OCI-LY1 (cell line): Measurements from ENCODE around the gene RETN.

Experiments used
- H2AFZ ChIP-seq: fragments of 200-600 bp; sonication (generic), shearing (Covaris generic); 2 replicates; pipeline ENCODE4 v1.6.0; 2014; ENCODE audit warnings: antibody characterized with exemption, mild to moderate bottlenecking, low read length
- H3F3A ChIP-seq: fragments of 200-600 bp; sonication (generic), shearing (Covaris generic); 2 replicates; pipeline ENCODE4 v1.6.0; 2014; ENCODE audit warnings: mild to moderate bottlenecking, antibody characterized with exemption, low read length, moderate library complexity; ENCODE audit not compliant: insufficient read depth
- H3K27ac ChIP-seq: fragments of 200-600 bp; sonication (generic); 2 replicates; pipeline ENCODE4 v1.5.1; 2014; ENCODE audit warnings: low read length, mixed run types, mild to moderate bottlenecking, low read depth; ENCODE audit not compliant: poor library complexity, severe bottlenecking
- H3K27me3 ChIP-seq: fragments of 200-600 bp; sonication (generic); 2 replicates; pipeline ENCODE4 v1.6.0; 2014; ENCODE audit warnings: antibody characterized with exemption, mild to moderate bottlenecking, low read length, moderate library complexity; ENCODE audit not compliant: insufficient read depth
- H3K36me3 ChIP-seq: fragments of 200-600 bp; sonication (generic); 2 replicates; pipeline ENCODE4 v1.6.1; 2014; ENCODE audit warnings: mild to moderate bottlenecking, antibody characterized with exemption, low read length, moderate library complexity, mixed read lengths; ENCODE audit not compliant: insufficient read depth
- H3K4me1 ChIP-seq: fragments of 200-600 bp; sonication (generic); 2 replicates; pipeline ENCODE4 v1.5.1; 2014; ENCODE audit warnings: mild to moderate bottlenecking, low read length, moderate library complexity; ENCODE audit not compliant: insufficient read depth, severe bottlenecking
- H3K4me2 ChIP-seq: fragments of 200-600 bp; sonication (generic), shearing (Covaris generic); 2 replicates; pipeline ENCODE4 v1.6.1; 2014; ENCODE audit warnings: low read length
- H3K4me3 ChIP-seq: fragments of 200-600 bp; sonication (generic); 2 replicates; pipeline ENCODE4 v1.5.1; 2014; ENCODE audit warnings: low read length, low read depth, mild to moderate bottlenecking, mixed read lengths; ENCODE audit not compliant: poor library complexity, severe bottlenecking
- H3K79me2 ChIP-seq: fragments of 200-600 bp; shearing (Covaris generic); 2 replicates; pipeline ENCODE4 v1.6.1; 2016; ENCODE audit warnings: mixed run types, low read length, mixed read lengths; ENCODE audit not compliant: insufficient read depth
- H3K9ac ChIP-seq: fragments of 200-600 bp; sonication (generic), shearing (Covaris generic); 2 replicates; pipeline ENCODE4 v1.6.1; 2014; ENCODE audit warnings: mild to moderate bottlenecking, low read length, mixed read lengths
- H3K9me2 ChIP-seq: fragments of 200-600 bp; sonication (generic), shearing (Covaris generic); 2 replicates; pipeline ENCODE4 v1.6.1; 2014; ENCODE audit warnings: low read depth, mild to moderate bottlenecking, low read length, mixed read lengths
- H3K9me3 ChIP-seq: fragments of 200-600 bp; shearing (Covaris generic); 2 replicates; pipeline ENCODE4 v1.6.1; 2014; ENCODE audit warnings: low read length, mixed read lengths
- H4K20me1 ChIP-seq: fragments of 200-600 bp; sonication (generic), shearing (Covaris generic); 2 replicates; pipeline ENCODE4 v1.6.0; 2016; ENCODE audit warnings: mild to moderate bottlenecking, low read length; ENCODE audit not compliant: insufficient read depth
- CTCF ChIP-seq: fragments of 200-600 bp; sonication (generic), shearing (Covaris generic); IDR thresholded peaks from 2 replicates; pipeline ENCODE4 v1.5.1; 2017; ENCODE audit warnings: mild to moderate bottlenecking, antibody characterized with exemption, low read length, moderate library complexity, mixed read lengths
- EZH2 ChIP-seq: fragments of 200-600 bp; sonication (generic), shearing (Covaris generic); IDR thresholded peaks from 2 replicates; pipeline ENCODE4 v1.8.0; 2017; ENCODE audit warnings: borderline replicate concordance, mixed run types, mild to moderate bottlenecking, antibody characterized with exemption, low read length, moderate library complexity, mixed read lengths

Gene RETN

GRCh38 chr19:7703332-7703731, 34.5 kb downstream of the RETN start:
- no peaks in the 10 kb centered on the region for H3F3A ChIP-seq
- H3K27me3 ChIP-seq = no peaks in the 10 kb centered on the region
- H3K9me2 ChIP-seq = no peaks in the 10 kb centered on the region
- no peak for TF ChIP-seq CTCF
- no peak for TF ChIP-seq EZH2
- no peak overlapping the region for H3K4me2 ChIP-seq
- no peaks in the 10 kb centered on the region for H3K36me3 ChIP-seq
- H4K20me1 ChIP-seq = no peaks in the 10 kb centered on the region
- no peak overlapping the region for H3K9ac ChIP-seq
- no peak overlapping the region for H2AFZ ChIP-seq
- no peak overlapping the region for H3K4me3 ChIP-seq
- no peaks in the 10 kb centered on the region for H3K79me2 ChIP-seq
- H3K27ac ChIP-seq = no peak overlapping the region
- H3K4me1 ChIP-seq = no peaks in the 10 kb centered on the region
- H3K9me3 ChIP-seq = no peaks in the 10 kb centered on the region

DNA sequence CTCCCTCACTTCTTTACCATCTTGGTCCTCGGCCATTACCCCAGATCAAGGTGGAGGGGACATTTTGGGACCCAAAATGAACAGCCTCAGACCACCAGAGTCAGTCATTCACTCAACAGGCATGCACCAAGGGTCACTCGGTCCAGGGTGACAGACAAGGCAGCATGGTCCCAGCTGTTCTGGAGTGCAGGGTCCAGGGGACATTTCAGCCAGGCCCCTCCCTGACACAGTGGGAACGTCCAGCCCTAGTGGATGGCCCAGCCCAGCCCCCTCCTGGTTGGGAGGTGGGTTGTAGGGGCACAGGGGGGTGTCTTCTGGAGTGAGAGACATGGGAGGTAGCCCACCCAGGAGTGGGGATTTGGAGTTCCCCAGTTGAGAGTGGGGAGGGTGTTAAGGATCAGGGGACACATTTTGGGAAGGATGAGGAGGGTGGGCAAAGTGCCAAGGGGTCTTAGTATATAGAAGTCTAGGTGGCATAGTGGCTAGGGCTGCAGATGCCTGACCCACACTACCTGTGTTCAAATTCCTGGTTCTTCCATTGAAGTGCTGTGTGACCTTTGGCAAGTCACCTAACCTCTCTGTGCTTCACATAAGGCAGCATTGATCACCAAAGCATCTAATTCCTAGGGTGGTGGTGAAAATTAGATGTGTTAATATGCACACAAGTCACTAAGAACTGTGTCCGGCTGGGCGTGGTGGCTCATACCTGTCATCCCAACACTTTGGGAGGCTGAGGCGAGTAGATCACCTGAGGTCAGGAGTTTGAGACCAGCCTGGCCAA, 35.6 kb downstream of the RETN start:
- Histone ChIP-seq H3K27me3 (no peaks in the 10 kb centered on the region), H3K27ac (no peak overlapping the region), H2AFZ (no peak overlapping the region), H3K4me3 (no peak overlapping the region), H4K20me1 (no peaks in the 10 kb centered on the region), H3K79me2 (no peaks in the 10 kb centered on the region), H3F3A (no peaks in the 10 kb centered on the region), H3K36me3 (no peaks in the 10 kb centered on the region), H3K4me1 (no peaks in the 10 kb centered on the region), H3K9me3 (no peaks in the 10 kb centered on the region), H3K9ac (no peak overlapping the region), H3K9me2 (no peaks in the 10 kb centered on the region), H3K4me2 (no peak overlapping the region)
- TF ChIP-seq EZH2 = no peak

- no peak overlapping the region for H3K4me2 ChIP-seq
- H3K9me2 ChIP-seq = no peaks in the 10 kb centered on the region
- no peak for TF ChIP-seq EZH2
- no peaks in the 10 kb centered on the region for H3K4me1 ChIP-seq
- H3K36me3 ChIP-seq = no peaks in the 10 kb centered on the region
- no peak overlapping the region for H2AFZ ChIP-seq
- H3K4me3 ChIP-seq = no peak overlapping the region
- H3K79me2 ChIP-seq = no peaks in the 10 kb centered on the region
- no peaks in the 10 kb centered on the region for H3K9me3 ChIP-seq
- no peak overlapping the region for H3K27ac ChIP-seq
- no peaks in the 10 kb centered on the region for H3F3A ChIP-seq
- no peaks in the 10 kb centered on the region for H3K27me3 ChIP-seq
- no peaks in the 10 kb centered on the region for H4K20me1 ChIP-seq
- H3K9ac ChIP-seq = no peak overlapping the region
Measured at GRCh38 chr19:7705387-7706187, 36.7 kb downstream of the RETN start.

- no peak overlapping the region for H3K4me3 ChIP-seq
- H3F3A ChIP-seq = no peaks in the 10 kb centered on the region
- H3K79me2 ChIP-seq = no peaks in the 10 kb centered on the region
- H3K4me2 ChIP-seq = no peak overlapping the region
- no peaks in the 10 kb centered on the region for H3K9me2 ChIP-seq
- no peaks in the 10 kb centered on the region for H3K4me1 ChIP-seq
- no peak overlapping the region for H3K27ac ChIP-seq
- H3K27me3 ChIP-seq = no peaks in the 10 kb centered on the region
- H4K20me1 ChIP-seq = no peaks in the 10 kb centered on the region
- H3K9me3 ChIP-seq = no peaks in the 10 kb centered on the region
- TF ChIP-seq CTCF = no peak
- TF ChIP-seq EZH2 = no peak
- no peak overlapping the region for H2AFZ ChIP-seq
- H3K36me3 ChIP-seq = no peaks in the 10 kb centered on the region
- no peak overlapping the region for H3K9ac ChIP-seq
Measured at GRCh38 chr19:7706188-7706954, 37.5 kb downstream of the RETN start.
